Activated CD4-positive, alpha-beta memory T cell treated with anti-CD3 and anti-CD28 coated beads, Interleukin-2, amount 10 ng/mL, durations not matched to agents 7 days and 5 days (primary cell): ENCODE results near the gene LIMK2. TPM values are rescaled to one million over a fixed set of nuclear protein-coding genes. Genes with fewer than 3 reads are reported as not detected.
A peak's percentile ranks its signal among the peaks of the same experiment; 100 is the strongest.
"Not testable (repeated sequence)": the region's sequence is repeated elsewhere in the genome, so short reads cannot be mapped to it uniquely, and the experiment has no call there.

ENCODE experiments used
- CTCF ChIA-PET: fragments of 350-600 bp; sonication (Branson Sonifier 250); formaldehyde crosslinking; loops from one replicate; lab custom pipeline; 2021; ENCODE audit warnings: antibody characterized with exemption, inconsistent platforms; lab: Charles Lee
- POLR2A ChIA-PET: fragments of 350-600 bp; sonication (Branson Sonifier 250); formaldehyde crosslinking; loops from one replicate; lab custom pipeline; 2021; ENCODE audit warnings: antibody characterized with exemption; lab: Charles Lee
- DNase-seq: peaks from one replicate; pipeline ENCODE4 v3.0.0-alpha.2; 2020
- H3K27ac Mint-ChIP-seq: one replicate; pipeline ENCODE4 v1.8.0; 2021; ENCODE audit warnings: mild to moderate bottlenecking, mixed read lengths
- H3K27me3 Mint-ChIP-seq: one replicate; pipeline ENCODE4 v1.8.0; 2021; ENCODE audit warnings: mixed read lengths
- H3K36me3 Mint-ChIP-seq: one replicate; pipeline ENCODE4 v1.8.0; 2021; ENCODE audit warnings: low read depth, mixed read lengths
- H3K4me1 Mint-ChIP-seq: one replicate; pipeline ENCODE4 v1.8.0; 2021; ENCODE audit warnings: mixed read lengths
- H3K4me3 Mint-ChIP-seq: one replicate; pipeline ENCODE4 v1.8.0; 2021; ENCODE audit warnings: mild to moderate bottlenecking, mixed read lengths
- H3K9me3 Mint-ChIP-seq: one replicate; pipeline ENCODE4 v1.8.0; 2021; ENCODE audit warnings: mixed read lengths
- total RNA-seq, 2 experiments: library from RNA; stranded (reverse); gene quantifications; one replicate each; pipeline ENCODE4 v1.2.3, GENCODE V29; 2021

Gene LIMK2
- total RNA-seq, result 10 to 100 TPM; 44.0 to 46.4 TPM

DNA sequence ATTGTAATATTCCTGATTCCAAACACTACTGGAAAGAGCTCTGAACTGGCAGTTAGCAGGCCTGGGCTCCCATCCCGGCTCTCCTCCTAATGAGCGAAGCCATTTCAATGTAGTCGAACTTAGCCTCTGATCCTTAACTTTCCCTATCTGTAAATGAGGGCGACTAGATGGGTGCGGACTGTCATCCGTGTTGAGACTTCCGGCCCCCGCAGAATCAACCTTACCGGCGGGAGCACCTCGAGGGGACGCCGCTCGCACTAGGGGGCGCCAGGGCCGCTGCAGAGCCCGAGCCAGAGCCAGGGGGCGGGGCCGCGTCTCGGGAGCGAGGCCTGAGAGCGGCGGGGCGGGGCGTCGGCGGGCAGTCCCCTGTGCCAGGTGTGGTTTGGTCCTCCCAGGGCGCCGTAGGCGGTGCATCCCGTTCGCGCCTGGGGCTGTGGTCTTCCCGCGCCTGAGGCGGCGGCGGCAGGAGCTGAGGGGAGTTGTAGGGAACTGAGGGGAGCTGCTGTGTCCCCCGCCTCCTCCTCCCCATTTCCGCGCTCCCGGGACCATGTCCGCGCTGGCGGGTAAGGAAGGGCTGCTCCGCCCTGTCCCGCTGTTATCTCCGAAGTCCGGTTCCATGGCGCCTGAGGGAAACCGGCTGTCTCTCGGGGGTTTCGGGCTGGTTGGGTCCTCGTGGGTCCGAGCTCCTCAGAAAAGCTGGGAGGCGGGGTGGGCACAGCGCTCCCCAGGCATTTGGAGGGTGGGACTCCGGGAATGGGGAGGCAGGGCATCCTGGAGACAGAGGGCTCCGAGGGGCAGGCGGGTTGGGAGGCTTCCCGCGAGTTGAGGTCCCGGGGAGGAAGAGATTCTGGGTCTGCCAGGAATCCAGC is at the start of gene LIMK2:
TSS of gene LIMK2 (plus strand) at position 437 of the 869 bp plus-strand sequence. CDS start at position 548, 111 bp downstream.
- Mint-ChIP-seq H3K27ac (peak within 1 kb of the TSS; percentile 87), H3K36me3 (peaks cover 16% of the 10 kb centered on the region), H3K27me3 (no peaks in the 10 kb centered on the region), H3K4me3 (peak within 1 kb of the TSS; percentile 82), H3K9me3 (no peaks in the 10 kb centered on the region), H3K4me1 (peaks cover 55% of the 10 kb centered on the region)
- ChIA-PET POLR2A (interaction anchor here (0.7 to 5.3 kb wide), 27 partner anchors 10 to 290 kb away, joined by 3 to 78 read pairs (median 5); partner anchors contain the start of genes MORC2, PATZ1, PIK3IP1 and RNF185), CTCF (interaction anchor here (0.5 to 5.7 kb wide), 27 partner anchors 10 to 470 kb away, joined by 3 to 110 read pairs (median 6); partner anchors contain the start of genes PIK3IP1, RNF185 and SELENOM)
- DNase-seq, result peak; percentile 98

DNA sequence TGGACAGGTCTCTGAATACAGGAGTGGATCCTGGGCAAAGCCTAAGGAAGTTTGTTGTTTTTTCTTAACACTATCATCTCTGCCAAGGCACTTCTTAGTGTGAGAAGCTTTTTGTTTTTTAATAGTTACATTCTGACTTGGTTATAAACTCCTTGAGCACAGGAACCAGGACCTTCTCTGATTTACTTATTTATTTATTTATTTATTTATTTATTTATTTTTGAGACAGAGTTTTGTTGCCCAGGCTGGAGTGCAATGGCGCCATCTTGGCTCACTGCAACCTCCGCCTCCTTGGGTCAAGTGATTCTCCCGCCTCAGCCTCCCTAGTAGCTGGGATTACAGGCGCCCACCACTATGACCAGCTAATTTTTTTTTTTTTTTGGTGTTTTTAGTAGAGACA is 41.1 kb upstream of the LIMK2 start:
- H3K27ac Mint-ChIP-seq, result no peak overlapping the region
- no peak overlapping the region for H3K4me3 Mint-ChIP-seq
- H3K36me3 Mint-ChIP-seq, result peaks cover 23% of the 10 kb centered on the region
- POLR2A ChIA-PET, result interaction anchor here (0.9 kb wide), 1 partner anchor 11 kb away, joined by 4 read pairs; the partner anchor contains the start of gene RNF185
- CTCF ChIA-PET, result no interaction called here
- no peaks in the 10 kb centered on the region for H3K9me3 Mint-ChIP-seq
- peaks cover 33% of the 10 kb centered on the region for H3K4me1 Mint-ChIP-seq
- DNase-seq, result no peak
- H3K27me3 Mint-ChIP-seq, result no peaks in the 10 kb centered on the region

DNA sequence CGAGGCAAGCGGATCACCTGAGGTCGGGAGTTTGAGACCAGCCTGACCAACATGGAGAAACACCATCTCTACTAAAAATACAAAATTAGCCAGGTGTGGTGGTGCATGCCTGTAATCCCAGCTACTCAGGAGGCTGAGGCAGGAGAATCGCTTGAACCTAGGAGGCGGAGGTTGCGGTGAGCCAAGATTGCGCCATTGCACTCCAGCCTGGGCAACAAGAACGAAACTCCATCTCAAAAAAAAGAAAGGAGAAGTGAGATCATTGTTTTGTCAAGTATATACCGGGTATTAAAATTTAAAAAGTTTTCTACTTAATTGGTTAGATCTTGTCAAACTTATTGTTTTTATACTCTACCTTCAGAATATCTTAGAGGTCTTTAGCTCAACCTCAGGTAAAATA is 40.4 kb upstream of the LIMK2 start:
- CTCF ChIA-PET, result not testable (repeated sequence)
- peaks cover 18% of the 10 kb centered on the region for H3K36me3 Mint-ChIP-seq

DNA sequence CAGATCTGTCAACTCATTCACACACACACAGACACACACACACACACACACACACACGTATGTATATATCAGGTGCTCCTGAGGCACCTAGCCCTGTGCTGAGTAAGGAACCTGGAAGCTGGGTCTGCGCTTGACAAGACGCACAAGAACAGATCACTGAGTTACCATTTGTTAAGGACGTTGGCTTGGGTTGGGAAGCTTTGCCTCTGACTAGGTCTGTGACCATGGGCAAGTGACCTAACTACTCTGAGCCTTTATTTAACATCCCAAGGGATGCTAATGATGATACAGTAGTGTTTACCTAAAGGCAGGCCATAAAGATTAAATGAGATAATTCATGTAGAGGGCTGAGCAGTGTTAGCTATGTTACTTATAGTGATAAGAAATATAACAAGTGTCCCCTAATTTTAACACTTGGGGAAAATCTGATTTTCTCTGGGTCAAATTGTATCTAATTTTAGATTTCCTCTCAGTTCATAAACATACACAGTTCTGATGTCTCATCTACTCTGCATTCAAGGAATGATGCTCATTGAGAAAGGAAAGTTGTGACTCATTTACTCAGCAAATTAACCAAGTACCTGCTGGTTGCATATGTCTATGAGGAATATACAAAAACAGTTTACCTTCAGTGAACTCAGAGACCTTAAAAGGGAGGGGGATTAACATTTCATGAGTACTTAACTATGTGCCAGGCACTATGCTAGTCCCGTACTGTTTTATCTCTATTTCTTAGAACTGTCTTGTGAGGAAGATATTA is 38.5 kb upstream of the LIMK2 start:
- Mint-ChIP-seq H3K4me1 (peaks cover 23% of the 10 kb centered on the region), H3K27ac (peak overlapping the region; percentile 28), H3K4me3 (no peak overlapping the region), H3K36me3 (peaks cover 9% of the 10 kb centered on the region), H3K27me3 (no peaks in the 10 kb centered on the region), H3K9me3 (no peaks in the 10 kb centered on the region)
- ChIA-PET CTCF (no interaction called here), POLR2A (interaction anchor here (0.6 to 1.5 kb wide), 3 partner anchors 13 to 66 kb away, joined by 3 to 6 read pairs (median 3); partner anchors contain the start of gene RNF185)
- DNase-seq, result no peak

More for the DNA sequence above, 40.4 kb upstream of the LIMK2 start:
- POLR2A ChIA-PET, DNase-seq, H3K9me3 Mint-ChIP-seq, H3K27ac Mint-ChIP-seq, H3K27me3 Mint-ChIP-seq, H3K4me3 Mint-ChIP-seq: not testable (repeated sequence)
- peaks cover 31% of the 10 kb centered on the region for H3K4me1 Mint-ChIP-seq

DNA sequence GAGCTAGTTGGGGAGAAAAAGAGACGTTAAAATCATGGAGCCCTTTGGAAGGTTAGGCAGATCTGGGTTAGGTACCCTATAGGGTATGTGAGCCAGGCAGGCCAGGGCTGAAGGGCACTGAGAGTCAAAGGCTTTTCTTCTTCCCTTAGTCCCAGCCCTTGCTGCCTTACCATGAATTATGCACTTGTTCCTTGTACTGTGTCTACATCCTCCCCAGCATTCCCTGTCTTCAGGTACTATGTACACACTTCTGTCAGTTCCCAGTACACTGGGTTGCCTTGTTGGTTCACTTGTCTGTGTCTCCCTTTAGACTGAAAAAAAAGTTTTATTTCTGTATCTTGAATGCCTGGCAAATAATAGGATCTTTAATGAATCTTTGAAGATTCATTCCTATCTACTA is 35.2 kb upstream of the LIMK2 start:
- ChIA-PET CTCF (no interaction called here), POLR2A (no interaction called here)
- no peaks in the 10 kb centered on the region for H3K27me3 Mint-ChIP-seq
- H3K4me3 Mint-ChIP-seq, result no peak overlapping the region
- no peaks in the 10 kb centered on the region for H3K9me3 Mint-ChIP-seq
- H3K4me1 Mint-ChIP-seq, result peaks cover 18% of the 10 kb centered on the region
- H3K36me3 Mint-ChIP-seq, result peaks cover 9% of the 10 kb centered on the region
- H3K27ac Mint-ChIP-seq, result no peak overlapping the region
- DNase-seq, result no peak

DNA sequence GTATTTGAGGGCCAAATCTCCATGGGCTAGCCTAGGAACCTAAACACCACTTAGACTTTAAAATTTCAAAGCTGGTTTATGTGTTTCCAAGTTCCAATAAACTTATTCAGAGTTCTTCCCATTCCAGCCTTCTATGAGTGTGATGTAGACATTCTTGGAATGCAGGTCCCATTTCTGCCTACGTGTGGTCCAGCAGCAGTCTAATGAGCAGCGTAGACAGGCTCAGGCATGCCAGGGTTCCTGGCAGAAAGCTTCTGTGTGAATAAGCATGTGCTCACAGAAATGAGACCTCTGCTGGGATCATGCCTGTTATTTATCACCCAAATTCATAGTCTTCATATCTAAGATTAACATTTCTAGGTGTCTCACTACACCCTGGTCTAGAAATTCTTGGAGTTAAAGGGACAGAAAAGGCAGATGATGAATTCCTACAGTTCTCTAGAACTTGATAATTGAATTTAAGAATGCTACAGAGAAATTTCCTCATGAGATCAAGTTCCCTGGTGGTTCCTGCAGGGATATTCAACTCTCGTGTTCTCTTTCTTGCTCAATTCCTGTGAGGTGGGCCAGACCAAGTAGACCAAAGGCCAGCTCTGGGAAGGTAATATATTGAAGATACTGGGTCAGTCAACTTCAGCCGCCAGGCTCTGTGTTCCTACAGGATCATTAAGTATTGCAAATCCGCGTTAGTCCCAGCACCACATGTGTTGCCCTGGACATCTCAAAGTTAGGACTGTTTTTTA is 34.5 kb upstream of the LIMK2 start:
- Mint-ChIP-seq H3K4me1 (peaks cover 14% of the 10 kb centered on the region), H3K36me3 (peaks cover 9% of the 10 kb centered on the region), H3K27ac (no peak overlapping the region), H3K27me3 (no peaks in the 10 kb centered on the region), H3K9me3 (no peaks in the 10 kb centered on the region), H3K4me3 (no peak overlapping the region)
- no peak for DNase-seq
- ChIA-PET POLR2A (interaction anchor here (1.3 kb wide), 1 partner anchor 74 kb away, joined by 3 read pairs; no protein-coding TSS in a partner anchor), CTCF (no interaction called here)

DNA sequence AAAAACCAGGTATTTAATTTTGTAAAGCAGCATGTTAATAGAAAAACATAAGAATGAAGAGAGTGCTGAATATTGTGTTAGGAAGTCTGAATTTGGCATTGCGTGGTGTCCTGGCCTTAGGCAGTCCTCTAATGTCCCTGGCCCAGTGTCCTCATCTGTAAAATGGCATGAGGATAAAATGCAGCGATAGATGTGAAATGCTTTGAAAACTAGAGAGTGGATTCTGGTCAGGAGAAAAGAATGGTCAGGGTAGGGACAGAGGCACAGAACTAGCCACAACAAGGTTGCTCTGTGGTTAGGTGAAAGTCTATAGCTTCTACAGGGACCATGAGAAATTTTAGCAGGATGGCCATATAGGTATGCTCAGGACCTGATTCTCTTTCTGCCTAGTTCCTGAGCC is 33.2 kb upstream of the LIMK2 start:
- Mint-ChIP-seq H3K27ac (no peak overlapping the region), H3K4me1 (peaks cover 2% of the 10 kb centered on the region), H3K36me3 (peaks cover 9% of the 10 kb centered on the region), H3K27me3 (no peaks in the 10 kb centered on the region), H3K9me3 (no peaks in the 10 kb centered on the region), H3K4me3 (no peak overlapping the region)
- DNase-seq, result no peak
- CTCF ChIA-PET, result no interaction called here
- POLR2A ChIA-PET, result interaction anchor here (1.3 kb wide), 1 partner anchor 76 kb away, joined by 3 read pairs; no protein-coding TSS in a partner anchor

DNA sequence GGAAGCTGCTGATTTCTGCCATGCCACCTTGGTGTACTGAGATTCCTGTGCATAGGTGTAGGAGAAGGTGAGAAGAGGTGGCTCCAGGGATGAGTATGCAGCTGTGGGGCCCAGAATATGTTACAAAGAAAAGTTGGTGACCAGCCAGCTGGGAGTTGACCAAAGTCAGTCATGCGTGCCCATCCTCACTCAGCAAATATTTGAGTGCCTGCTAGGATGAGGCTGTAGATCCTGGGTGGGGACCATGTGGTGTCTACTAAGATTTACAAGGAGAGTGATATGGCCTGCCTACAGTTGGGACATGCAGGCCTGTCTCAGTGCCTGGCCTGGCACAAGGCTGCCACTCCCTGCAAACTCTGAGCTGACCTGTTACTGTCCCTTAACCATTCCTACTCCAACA is 32.8 kb upstream of the LIMK2 start:
- no peaks in the 10 kb centered on the region for H3K9me3 Mint-ChIP-seq
- H3K36me3 Mint-ChIP-seq, result peaks cover 9% of the 10 kb centered on the region
- H3K4me3 Mint-ChIP-seq, result no peak overlapping the region
- CTCF ChIA-PET, result no interaction called here
- H3K27ac Mint-ChIP-seq, result no peak overlapping the region
- H3K27me3 Mint-ChIP-seq, result no peaks in the 10 kb centered on the region
- POLR2A ChIA-PET, result interaction anchor here (1.3 kb wide), 1 partner anchor 76 kb away, joined by 3 read pairs; no protein-coding TSS in a partner anchor
- DNase-seq, result no peak
- no peaks in the 10 kb centered on the region for H3K4me1 Mint-ChIP-seq

DNA sequence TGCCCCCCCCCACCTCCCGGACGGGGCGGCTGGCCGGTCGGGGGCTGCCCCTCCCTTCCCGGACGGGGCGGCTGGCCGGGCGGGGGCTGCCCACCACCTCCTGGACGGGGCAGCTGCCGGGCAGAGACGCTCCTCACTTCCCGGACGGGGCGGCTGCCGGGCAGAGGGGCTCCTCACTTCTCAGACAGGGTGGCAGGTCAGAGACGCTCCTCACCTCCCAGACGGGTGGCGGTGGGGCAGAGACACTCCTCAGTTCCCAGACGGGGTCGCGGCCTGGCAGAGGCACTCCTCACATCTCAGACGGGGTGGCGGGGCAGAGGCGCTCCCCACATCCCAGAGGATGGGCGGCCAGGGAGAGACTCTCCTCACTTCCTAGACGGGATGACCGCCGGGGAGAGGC is 28.1 kb upstream of the LIMK2 start:
- H3K4me1 Mint-ChIP-seq, result no peaks in the 10 kb centered on the region
- peaks cover 22% of the 10 kb centered on the region for H3K36me3 Mint-ChIP-seq
- H3K27me3 Mint-ChIP-seq, result no peaks in the 10 kb centered on the region
- no peak overlapping the region for H3K27ac Mint-ChIP-seq
- ChIA-PET CTCF (no interaction called here), POLR2A (no interaction called here)
- no peak for DNase-seq
- no peak overlapping the region for H3K4me3 Mint-ChIP-seq
- H3K9me3 Mint-ChIP-seq, result no peaks in the 10 kb centered on the region

DNA sequence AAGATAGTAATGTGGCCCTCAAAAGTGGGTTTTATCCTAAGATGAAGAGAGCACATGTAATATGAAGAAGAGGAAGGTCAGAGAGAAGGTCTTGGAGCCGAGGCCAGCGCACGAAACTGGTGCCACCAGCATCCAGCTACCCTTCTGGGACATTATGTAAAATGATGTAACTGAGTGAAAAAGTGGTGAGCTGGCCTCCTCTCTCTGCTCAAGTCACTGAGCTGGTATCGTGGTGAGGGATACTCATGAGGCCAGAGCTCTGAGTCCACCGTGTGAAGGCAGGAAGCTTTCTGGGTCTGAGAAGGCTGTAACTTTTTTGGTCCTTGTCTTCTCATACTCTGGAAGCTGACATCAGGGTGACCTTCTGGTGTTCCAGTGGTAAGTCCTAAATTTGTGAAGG is 27.0 kb upstream of the LIMK2 start:
- Mint-ChIP-seq H3K27ac (no peak overlapping the region), H3K9me3 (no peaks in the 10 kb centered on the region), H3K4me3 (no peak overlapping the region), H3K36me3 (peaks cover 25% of the 10 kb centered on the region), H3K27me3 (no peaks in the 10 kb centered on the region), H3K4me1 (no peaks in the 10 kb centered on the region)
- ChIA-PET CTCF (no interaction called here), POLR2A (no interaction called here)
- no peak for DNase-seq

DNA sequence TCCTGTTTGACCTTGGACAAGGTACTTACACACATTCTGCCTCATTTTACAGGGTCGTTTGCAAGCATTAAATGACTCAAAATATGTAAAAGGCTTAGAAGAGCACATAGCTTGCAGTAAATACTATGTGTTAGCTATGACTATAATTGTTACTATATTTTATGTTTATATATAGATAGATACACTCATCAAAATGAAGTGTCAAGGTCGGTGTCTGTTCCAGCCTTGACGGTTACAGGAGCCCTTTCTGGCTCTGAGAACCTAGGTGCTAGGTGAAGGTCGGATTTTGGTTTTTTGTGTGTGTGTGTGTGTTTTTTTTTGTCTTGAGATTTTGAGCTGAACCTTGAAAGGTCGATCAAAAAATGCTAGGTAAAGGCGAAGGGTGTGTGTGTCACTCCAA is 24.5 kb upstream of the LIMK2 start:
- H3K27me3 Mint-ChIP-seq, result no peaks in the 10 kb centered on the region
- ChIA-PET CTCF (no interaction called here), POLR2A (no interaction called here)
- no peak for DNase-seq
- no peak overlapping the region for H3K27ac Mint-ChIP-seq
- H3K36me3 Mint-ChIP-seq, result peaks cover 19% of the 10 kb centered on the region
- H3K4me3 Mint-ChIP-seq, result no peak overlapping the region
- H3K9me3 Mint-ChIP-seq, result no peaks in the 10 kb centered on the region
- peaks cover 2% of the 10 kb centered on the region for H3K4me1 Mint-ChIP-seq

DNA sequence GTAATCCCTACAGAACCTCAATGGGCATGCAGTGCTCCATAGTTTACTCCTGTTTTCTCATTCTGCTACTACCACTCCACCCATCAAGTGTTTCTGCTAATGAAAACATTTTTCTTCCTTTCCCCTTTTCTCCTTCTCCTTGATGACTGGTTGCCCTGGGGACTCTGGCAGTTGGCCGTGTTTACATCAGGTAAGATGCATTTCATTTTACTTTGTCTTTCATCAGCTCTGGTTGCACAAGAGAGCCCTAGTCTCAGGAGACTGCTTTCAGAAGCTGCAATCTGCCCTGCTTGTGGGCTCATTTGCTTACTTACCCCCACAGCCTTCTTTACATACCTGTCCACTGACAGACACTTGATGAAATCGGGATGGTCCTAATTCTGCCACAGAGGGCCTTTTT is 19.6 kb upstream of the LIMK2 start:
- DNase-seq, result no peak
- POLR2A ChIA-PET, result interaction anchor here (1.3 kb wide), 1 partner anchor 18 kb away, joined by 4 read pairs; no protein-coding TSS in a partner anchor
- H3K27ac Mint-ChIP-seq, result no peak overlapping the region
- peaks cover 2% of the 10 kb centered on the region for H3K4me1 Mint-ChIP-seq
- no peaks in the 10 kb centered on the region for H3K27me3 Mint-ChIP-seq
- CTCF ChIA-PET, result interaction anchor here (1.0 kb wide), 1 partner anchor 85 kb away, joined by 3 read pairs; the partner anchor contains the start of gene SELENOM
- no peaks in the 10 kb centered on the region for H3K9me3 Mint-ChIP-seq
- no peak overlapping the region for H3K4me3 Mint-ChIP-seq
- H3K36me3 Mint-ChIP-seq, result peaks cover 21% of the 10 kb centered on the region
